WTC11 (cell line): ENCODE data around the gene CDK6. TPM values are rescaled to one million over a fixed set of nuclear protein-coding genes. Genes with fewer than 3 reads are reported as not detected.

ENCODE experiments used
- ELF4 ChIP-seq: sonication (generic); formaldehyde crosslinking; IDR thresholded peaks from 2 replicates; pipeline ENCODE4 v1.8.1; 2022; ENCODE audit warnings: low read depth, mild to moderate bottlenecking, moderate library complexity, missing genetic modification reagents
- RORB ChIP-seq: fragments of 250-450 bp; sonication (Bioruptor Pico); IDR thresholded peaks from 2 replicates; pipeline ENCODE4 v1.9.0; 2021; ENCODE audit warnings: mild to moderate bottlenecking
- SP1 ChIP-seq: sonication (generic); formaldehyde crosslinking; conservative IDR thresholded peaks from 2 replicates; pipeline ENCODE4 v1.8.1; 2022; ENCODE audit warnings: missing genetic modification reagents
- ZNF317 ChIP-seq: sonication (generic); formaldehyde crosslinking; IDR thresholded peaks from 2 replicates; pipeline ENCODE4 v1.8.1; 2023; ENCODE audit warnings: low read depth, mild to moderate bottlenecking, moderate library complexity, missing genetic modification reagents, borderline replicate concordance
- ZNF423 ChIP-seq: fragments of 250-450 bp; sonication (Bioruptor Pico); IDR thresholded peaks from 2 replicates; pipeline ENCODE4 v2.1.2; 2022; ENCODE audit warnings: mild to moderate bottlenecking, moderate library complexity
- total RNA-seq: library from RNA; stranded (reverse); gene quantifications from 3 replicates; pipeline ENCODE4 v1.2.3, GENCODE V29; 2021
- TF ChIP-seq, protein P1 (sequence below): fragments of 250-450 bp; sonication (Bioruptor Pico); IDR thresholded peaks from 2 replicates; pipeline ENCODE4 v1.9.0; 2021; ENCODE audit warnings: moderate library complexity, mild to moderate bottlenecking, inconsistent platforms, borderline replicate concordance
- TF ChIP-seq, protein P2 (sequence below): fragments of 250-450 bp; sonication (Bioruptor Pico); IDR thresholded peaks from 2 replicates; pipeline ENCODE4 v1.8.0; 2021; ENCODE audit warnings: mild to moderate bottlenecking
- TF ChIP-seq, protein P3 (sequence below): fragments of 200-600 bp; IDR thresholded peaks from 2 replicates; pipeline ENCODE4 v1.8.0; 2022; ENCODE audit warnings: antibody characterized with exemption
- TF ChIP-seq, protein P4 (sequence below): sonication (generic); formaldehyde crosslinking; IDR thresholded peaks from 2 replicates; pipeline ENCODE4 v1.8.0; 2023; ENCODE audit warnings: missing genetic modification reagents, mild to moderate bottlenecking, borderline replicate concordance
- TF ChIP-seq, protein P5 (sequence below): sonication (generic); formaldehyde crosslinking; IDR thresholded peaks from 2 replicates; pipeline ENCODE4 v1.8.0; 2023; ENCODE audit warnings: mild to moderate bottlenecking, missing genetic modification reagents
- TF ChIP-seq, protein P6 (sequence below): fragments of 250-450 bp; sonication (Bioruptor Pico); IDR thresholded peaks from 2 replicates; pipeline ENCODE4 v2.1.2; 2022; ENCODE audit warnings: mild to moderate bottlenecking, moderate library complexity
- TF ChIP-seq, protein P7 (sequence below): sonication (generic); formaldehyde crosslinking; IDR thresholded peaks from 2 replicates; pipeline ENCODE4 v1.8.1; 2023; ENCODE audit warnings: mild to moderate bottlenecking, moderate library complexity, missing genetic modification reagents
- TF ChIP-seq, protein P8 (sequence below): sonication (generic); formaldehyde crosslinking; IDR thresholded peaks from 2 replicates; pipeline ENCODE4 v1.8.1; 2022; ENCODE audit warnings: missing genetic modification reagents, borderline replicate concordance

Gene CDK6
- total RNA-seq, 1 experiment from 2014 or later, result 47.2 TPM

DNA sequence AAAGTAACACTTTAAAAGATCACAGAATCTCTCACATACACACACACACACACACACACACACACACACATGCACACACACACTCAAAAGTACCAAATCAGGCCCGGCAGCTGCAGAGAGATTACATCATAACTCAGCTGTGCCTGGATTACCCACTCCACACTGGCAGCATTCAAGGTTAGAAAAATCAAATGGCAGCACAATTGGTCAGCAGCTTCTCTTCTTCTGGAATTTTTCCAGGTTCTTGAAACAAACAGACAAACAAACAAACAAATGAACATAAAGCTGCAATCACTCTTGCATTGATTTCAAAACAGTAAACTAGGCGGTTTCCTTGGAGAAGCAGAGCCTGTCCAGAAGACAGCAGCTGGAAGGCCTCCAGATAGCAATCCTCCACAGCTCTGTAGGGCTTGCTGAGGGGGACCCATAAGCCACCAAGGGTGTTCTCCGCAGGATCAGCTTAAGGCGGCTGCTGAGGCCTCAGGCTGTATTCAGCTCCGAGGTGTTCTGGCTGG is 221.7 kb downstream of the CDK6 start (continued):
- TF ChIP-seq, protein P1, sequence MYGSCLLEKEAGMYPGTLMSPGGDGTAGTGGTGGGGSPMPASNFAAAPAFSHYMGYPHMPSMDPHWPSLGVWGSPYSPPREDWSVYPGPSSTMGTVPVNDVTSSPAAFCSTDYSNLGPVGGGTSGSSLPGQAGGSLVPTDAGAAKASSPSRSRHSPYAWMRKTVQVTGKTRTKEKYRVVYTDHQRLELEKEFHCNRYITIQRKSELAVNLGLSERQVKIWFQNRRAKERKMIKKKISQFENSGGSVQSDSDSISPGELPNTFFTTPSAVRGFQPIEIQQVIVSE (CRISPR knock-in tag), result no peak
- TF ChIP-seq, protein P2, sequence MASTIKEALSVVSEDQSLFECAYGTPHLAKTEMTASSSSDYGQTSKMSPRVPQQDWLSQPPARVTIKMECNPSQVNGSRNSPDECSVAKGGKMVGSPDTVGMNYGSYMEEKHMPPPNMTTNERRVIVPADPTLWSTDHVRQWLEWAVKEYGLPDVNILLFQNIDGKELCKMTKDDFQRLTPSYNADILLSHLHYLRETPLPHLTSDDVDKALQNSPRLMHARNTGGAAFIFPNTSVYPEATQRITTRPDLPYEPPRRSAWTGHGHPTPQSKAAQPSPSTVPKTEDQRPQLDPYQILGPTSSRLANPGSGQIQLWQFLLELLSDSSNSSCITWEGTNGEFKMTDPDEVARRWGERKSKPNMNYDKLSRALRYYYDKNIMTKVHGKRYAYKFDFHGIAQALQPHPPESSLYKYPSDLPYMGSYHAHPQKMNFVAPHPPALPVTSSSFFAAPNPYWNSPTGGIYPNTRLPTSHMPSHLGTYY (CRISPR knock-in tag), result no peak
- TF ChIP-seq SP1, result no peak
- TF ChIP-seq ZNF317 (CRISPR knock-in tag), result no peak
- TF ChIP-seq RORB, result no peak
- TF ChIP-seq ZNF423, result no peak
- TF ChIP-seq, protein P3, sequence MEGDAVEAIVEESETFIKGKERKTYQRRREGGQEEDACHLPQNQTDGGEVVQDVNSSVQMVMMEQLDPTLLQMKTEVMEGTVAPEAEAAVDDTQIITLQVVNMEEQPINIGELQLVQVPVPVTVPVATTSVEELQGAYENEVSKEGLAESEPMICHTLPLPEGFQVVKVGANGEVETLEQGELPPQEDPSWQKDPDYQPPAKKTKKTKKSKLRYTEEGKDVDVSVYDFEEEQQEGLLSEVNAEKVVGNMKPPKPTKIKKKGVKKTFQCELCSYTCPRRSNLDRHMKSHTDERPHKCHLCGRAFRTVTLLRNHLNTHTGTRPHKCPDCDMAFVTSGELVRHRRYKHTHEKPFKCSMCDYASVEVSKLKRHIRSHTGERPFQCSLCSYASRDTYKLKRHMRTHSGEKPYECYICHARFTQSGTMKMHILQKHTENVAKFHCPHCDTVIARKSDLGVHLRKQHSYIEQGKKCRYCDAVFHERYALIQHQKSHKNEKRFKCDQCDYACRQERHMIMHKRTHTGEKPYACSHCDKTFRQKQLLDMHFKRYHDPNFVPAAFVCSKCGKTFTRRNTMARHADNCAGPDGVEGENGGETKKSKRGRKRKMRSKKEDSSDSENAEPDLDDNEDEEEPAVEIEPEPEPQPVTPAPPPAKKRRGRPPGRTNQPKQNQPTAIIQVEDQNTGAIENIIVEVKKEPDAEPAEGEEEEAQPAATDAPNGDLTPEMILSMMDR, result no peak
- TF ChIP-seq, protein P4, sequence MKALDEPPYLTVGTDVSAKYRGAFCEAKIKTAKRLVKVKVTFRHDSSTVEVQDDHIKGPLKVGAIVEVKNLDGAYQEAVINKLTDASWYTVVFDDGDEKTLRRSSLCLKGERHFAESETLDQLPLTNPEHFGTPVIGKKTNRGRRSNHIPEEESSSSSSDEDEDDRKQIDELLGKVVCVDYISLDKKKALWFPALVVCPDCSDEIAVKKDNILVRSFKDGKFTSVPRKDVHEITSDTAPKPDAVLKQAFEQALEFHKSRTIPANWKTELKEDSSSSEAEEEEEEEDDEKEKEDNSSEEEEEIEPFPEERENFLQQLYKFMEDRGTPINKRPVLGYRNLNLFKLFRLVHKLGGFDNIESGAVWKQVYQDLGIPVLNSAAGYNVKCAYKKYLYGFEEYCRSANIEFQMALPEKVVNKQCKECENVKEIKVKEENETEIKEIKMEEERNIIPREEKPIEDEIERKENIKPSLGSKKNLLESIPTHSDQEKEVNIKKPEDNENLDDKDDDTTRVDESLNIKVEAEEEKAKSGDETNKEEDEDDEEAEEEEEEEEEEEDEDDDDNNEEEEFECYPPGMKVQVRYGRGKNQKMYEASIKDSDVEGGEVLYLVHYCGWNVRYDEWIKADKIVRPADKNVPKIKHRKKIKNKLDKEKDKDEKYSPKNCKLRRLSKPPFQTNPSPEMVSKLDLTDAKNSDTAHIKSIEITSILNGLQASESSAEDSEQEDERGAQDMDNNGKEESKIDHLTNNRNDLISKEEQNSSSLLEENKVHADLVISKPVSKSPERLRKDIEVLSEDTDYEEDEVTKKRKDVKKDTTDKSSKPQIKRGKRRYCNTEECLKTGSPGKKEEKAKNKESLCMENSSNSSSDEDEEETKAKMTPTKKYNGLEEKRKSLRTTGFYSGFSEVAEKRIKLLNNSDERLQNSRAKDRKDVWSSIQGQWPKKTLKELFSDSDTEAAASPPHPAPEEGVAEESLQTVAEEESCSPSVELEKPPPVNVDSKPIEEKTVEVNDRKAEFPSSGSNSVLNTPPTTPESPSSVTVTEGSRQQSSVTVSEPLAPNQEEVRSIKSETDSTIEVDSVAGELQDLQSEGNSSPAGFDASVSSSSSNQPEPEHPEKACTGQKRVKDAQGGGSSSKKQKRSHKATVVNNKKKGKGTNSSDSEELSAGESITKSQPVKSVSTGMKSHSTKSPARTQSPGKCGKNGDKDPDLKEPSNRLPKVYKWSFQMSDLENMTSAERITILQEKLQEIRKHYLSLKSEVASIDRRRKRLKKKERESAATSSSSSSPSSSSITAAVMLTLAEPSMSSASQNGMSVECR (CRISPR knock-in tag), result no peak
- TF ChIP-seq, protein P5, sequence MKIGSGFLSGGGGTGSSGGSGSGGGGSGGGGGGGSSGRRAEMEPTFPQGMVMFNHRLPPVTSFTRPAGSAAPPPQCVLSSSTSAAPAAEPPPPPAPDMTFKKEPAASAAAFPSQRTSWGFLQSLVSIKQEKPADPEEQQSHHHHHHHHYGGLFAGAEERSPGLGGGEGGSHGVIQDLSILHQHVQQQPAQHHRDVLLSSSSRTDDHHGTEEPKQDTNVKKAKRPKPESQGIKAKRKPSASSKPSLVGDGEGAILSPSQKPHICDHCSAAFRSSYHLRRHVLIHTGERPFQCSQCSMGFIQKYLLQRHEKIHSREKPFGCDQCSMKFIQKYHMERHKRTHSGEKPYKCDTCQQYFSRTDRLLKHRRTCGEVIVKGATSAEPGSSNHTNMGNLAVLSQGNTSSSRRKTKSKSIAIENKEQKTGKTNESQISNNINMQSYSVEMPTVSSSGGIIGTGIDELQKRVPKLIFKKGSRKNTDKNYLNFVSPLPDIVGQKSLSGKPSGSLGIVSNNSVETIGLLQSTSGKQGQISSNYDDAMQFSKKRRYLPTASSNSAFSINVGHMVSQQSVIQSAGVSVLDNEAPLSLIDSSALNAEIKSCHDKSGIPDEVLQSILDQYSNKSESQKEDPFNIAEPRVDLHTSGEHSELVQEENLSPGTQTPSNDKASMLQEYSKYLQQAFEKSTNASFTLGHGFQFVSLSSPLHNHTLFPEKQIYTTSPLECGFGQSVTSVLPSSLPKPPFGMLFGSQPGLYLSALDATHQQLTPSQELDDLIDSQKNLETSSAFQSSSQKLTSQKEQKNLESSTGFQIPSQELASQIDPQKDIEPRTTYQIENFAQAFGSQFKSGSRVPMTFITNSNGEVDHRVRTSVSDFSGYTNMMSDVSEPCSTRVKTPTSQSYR, result no peak
- TF ChIP-seq, protein P6, sequence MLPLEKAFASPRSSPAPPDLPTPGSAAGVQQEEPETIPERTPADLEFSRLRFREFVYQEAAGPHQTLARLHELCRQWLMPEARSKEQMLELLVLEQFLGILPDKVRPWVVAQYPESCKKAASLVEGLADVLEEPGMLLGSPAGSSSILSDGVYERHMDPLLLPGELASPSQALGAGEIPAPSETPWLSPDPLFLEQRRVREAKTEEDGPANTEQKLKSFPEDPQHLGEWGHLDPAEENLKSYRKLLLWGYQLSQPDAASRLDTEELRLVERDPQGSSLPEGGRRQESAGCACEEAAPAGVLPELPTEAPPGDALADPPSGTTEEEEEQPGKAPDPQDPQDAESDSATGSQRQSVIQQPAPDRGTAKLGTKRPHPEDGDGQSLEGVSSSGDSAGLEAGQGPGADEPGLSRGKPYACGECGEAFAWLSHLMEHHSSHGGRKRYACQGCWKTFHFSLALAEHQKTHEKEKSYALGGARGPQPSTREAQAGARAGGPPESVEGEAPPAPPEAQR (CRISPR knock-in tag), result no peak
- TF ChIP-seq, protein P7, sequence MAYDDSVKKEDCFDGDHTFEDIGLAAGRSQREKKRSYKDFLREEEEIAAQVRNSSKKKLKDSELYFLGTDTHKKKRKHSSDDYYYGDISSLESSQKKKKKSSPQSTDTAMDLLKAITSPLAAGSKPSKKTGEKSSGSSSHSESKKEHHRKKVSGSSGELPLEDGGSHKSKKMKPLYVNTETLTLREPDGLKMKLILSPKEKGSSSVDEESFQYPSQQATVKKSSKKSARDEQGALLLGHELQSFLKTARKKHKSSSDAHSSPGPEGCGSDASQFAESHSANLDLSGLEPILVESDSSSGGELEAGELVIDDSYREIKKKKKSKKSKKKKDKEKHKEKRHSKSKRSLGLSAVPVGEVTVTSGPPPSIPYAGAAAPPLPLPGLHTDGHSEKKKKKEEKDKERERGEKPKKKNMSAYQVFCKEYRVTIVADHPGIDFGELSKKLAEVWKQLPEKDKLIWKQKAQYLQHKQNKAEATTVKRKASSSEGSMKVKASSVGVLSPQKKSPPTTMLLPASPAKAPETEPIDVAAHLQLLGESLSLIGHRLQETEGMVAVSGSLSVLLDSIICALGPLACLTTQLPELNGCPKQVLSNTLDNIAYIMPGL, result no peak
- TF ChIP-seq ELF4, result no peak
- TF ChIP-seq, protein P8, sequence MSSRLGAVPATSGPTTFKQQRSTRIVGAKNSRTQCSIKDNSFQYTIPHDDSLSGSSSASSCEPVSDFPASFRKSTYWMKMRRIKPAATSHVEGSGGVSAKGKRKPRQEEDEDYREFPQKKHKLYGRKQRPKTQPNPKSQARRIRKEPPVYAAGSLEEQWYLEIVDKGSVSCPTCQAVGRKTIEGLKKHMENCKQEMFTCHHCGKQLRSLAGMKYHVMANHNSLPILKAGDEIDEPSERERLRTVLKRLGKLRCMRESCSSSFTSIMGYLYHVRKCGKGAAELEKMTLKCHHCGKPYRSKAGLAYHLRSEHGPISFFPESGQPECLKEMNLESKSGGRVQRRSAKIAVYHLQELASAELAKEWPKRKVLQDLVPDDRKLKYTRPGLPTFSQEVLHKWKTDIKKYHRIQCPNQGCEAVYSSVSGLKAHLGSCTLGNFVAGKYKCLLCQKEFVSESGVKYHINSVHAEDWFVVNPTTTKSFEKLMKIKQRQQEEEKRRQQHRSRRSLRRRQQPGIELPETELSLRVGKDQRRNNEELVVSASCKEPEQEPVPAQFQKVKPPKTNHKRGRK (CRISPR knock-in tag), result no peak
